Upper lobe of left lung (tissue), 4 donors: Measurements from ENCODE around the gene CACNA1H.

Experiments
- EP300 ChIP-seq, 4 donors: sonication (generic); formaldehyde crosslinking; IDR thresholded peaks; one replicate each; pipeline ENCODE4 v1.5.1; 2017; ENCODE audit warnings: antibody characterized with exemption in 4 of 4, control low read depth in 2 of 4
- POLR2A ChIP-seq, 4 donors: fragments of 450-650 bp; IDR thresholded peaks; one replicate each; pipeline ENCODE4 v1.5.1; 2016 to 2017; ENCODE audit warnings: antibody characterized with exemption in 4 of 4, mild to moderate bottlenecking in 2 of 4
- TF ChIP-seq, protein P1 (sequence below), 6 experiments: fragments of 450-650 bp in 4 of 6; fragments of 200-600 bp in 2 of 6; sonication (generic) in 2 of 6; IDR thresholded peaks; one replicate each; pipeline ENCODE4 v1.5.1; 2016 to 2019; ENCODE audit warnings: antibody characterized with exemption in 6 of 6

DNA sequence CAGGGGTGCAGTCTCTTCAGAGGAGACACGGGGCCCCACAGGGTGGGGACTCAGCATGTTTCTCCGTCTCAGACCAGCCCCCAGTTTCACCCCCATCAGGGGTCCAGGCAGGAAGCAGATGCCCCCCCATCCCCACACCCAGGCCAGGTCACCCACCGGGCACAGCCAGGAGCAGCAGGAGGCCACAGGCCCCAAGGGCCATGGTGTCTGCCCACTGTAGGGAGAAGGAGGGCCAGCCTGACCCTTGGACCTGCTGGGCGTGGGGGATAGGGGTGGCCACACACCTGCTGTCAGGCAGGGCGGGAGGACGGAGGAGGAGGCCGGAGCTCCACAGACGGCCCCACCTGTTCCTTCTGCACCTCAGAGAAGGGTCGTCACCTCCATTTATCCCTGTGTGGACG lies 72.1 kb downstream of the CACNA1H start, which contains the start of gene TPSG1:
- TF ChIP-seq, protein P1, sequence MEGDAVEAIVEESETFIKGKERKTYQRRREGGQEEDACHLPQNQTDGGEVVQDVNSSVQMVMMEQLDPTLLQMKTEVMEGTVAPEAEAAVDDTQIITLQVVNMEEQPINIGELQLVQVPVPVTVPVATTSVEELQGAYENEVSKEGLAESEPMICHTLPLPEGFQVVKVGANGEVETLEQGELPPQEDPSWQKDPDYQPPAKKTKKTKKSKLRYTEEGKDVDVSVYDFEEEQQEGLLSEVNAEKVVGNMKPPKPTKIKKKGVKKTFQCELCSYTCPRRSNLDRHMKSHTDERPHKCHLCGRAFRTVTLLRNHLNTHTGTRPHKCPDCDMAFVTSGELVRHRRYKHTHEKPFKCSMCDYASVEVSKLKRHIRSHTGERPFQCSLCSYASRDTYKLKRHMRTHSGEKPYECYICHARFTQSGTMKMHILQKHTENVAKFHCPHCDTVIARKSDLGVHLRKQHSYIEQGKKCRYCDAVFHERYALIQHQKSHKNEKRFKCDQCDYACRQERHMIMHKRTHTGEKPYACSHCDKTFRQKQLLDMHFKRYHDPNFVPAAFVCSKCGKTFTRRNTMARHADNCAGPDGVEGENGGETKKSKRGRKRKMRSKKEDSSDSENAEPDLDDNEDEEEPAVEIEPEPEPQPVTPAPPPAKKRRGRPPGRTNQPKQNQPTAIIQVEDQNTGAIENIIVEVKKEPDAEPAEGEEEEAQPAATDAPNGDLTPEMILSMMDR (IDR thresholded peaks at IDR 0.05): no peak
- TF ChIP-seq POLR2A (IDR thresholded peaks at IDR 0.05) (no peak), EP300 (IDR thresholded peaks at IDR 0.05) (no peak)
